HCT116 (cell line): ENCODE results near the gene TSKU.

Experiments
- CEBPB ChIP-seq: IDR thresholded peaks from 2 replicates; pipeline ENCODE4 v1.6.1; 2012; ENCODE audit warnings: low read depth
- CTCF ChIP-seq, 3 experiments: fragments of 200-600 bp in 1 of 3; sonication (generic) in 1 of 3; IDR thresholded peaks in 2 of 3; conservative IDR thresholded peaks in 1 of 3; 2 replicates each; pipeline ENCODE4 v1.5.1; 2012 to 2017; ENCODE audit warnings: low read depth in 2 of 3, low read length in 2 of 3, antibody characterized with exemption in 1 of 3, borderline replicate concordance in 1 of 3, control low read depth in 1 of 3, mild to moderate bottlenecking in 1 of 3, mixed read lengths in 1 of 3, mixed run types in 1 of 3, moderate library complexity in 1 of 3; ENCODE audit not compliant: insufficient read depth in 1 of 3
- POLR2A ChIP-seq: IDR thresholded peaks from 2 replicates; pipeline ENCODE4 v1.7.0; 2011; ENCODE audit warnings: borderline replicate concordance; ENCODE audit not compliant: insufficient read depth, insufficient read length; ENCODE audit errors: extremely low read depth

DNA sequence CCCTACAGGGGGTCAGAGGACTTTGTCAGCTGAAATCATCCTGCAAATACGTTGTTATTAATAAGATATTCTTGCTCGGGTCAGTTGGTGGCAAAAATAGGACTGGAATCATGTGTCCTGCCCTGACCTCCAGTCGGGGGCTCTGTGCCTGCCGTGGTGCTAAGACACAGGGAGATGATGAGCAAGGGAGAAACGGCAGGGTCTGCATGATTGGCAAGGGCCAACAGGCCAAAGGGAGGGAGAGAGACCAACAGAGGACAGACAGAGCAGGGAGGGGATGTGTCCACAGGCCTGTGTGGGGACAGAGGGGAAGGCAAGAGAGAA is 10.4 kb upstream of the TSKU start:
- TF ChIP-seq CEBPB (no peak), POLR2A (no peak), CTCF (IDR thresholded peaks at IDR 0.05 in 2 of 3, conservative IDR thresholded peaks at IDR 0.05 in 1 of 3; ENCODE audit: borderline replicate concordance in 1 of 3, insufficient read depth in 1 of 3, low read depth in 2 of 3, low read length in 2 of 3) (no peak)
